K562 (cell line): Measurements from ENCODE around the gene KNOP1. TPM values are rescaled to one million over a fixed set of nuclear protein-coding genes. Genes with fewer than 3 reads are reported as not detected.

ENCODE experiments used
- ATAC-seq: fragments of 200-7000 bp; cut with Tn5 transposase; 3 replicates; pipeline ENCODE4 v1.9.1; 2020; ENCODE audit warnings: moderate library complexity
- BruUV-seq: library from RNA; stranded (reverse); fragments of 400-500 nt; replicated peaks from 2 replicates; lab custom pipeline; 2021; lab: Mats Ljungman, UMichigan
- CTCF ChIA-PET: fragments of 300-600 bp; formaldehyde crosslinking; extraction: SDS; loops from one replicate; lab custom pipeline; 2021; ENCODE audit warnings: low intra/inter-chr PET ratio; lab: Yijun Ruan, JAX
- POLR2A ChIA-PET: fragments of 300-600, 350-650 bp; sonication (Branson Sonifier 250); formaldehyde crosslinking; extraction: SDS; loops from one replicate; lab custom pipeline; 2021; ENCODE audit warnings: antibody characterized with exemption, inconsistent platforms; lab: Yijun Ruan, JAX
- DNase-seq, 4 experiments: peaks; one replicate each; pipeline versions ENCODE4 v3.0.0 to v3.0.0-alpha.2; 2011 to 2018; ENCODE audit warnings: low spot score in 3 of 4, mixed read lengths in 3 of 4; ENCODE audit errors: extremely low read depth in 1 of 4
- FAIRE-seq: peaks from 2 replicates; lab custom pipeline; 2011; peaks lifted over from hg19 to GRCh38; lab: Jason Lieb, UNC
- H2AFZ ChIP-seq: 2 replicates; pipeline ENCODE4 v1.6.0; 2011; ENCODE audit warnings: low read depth, low read length, control low read depth, inconsistent platforms
- H3K27ac ChIP-seq: fragments of 200-600 bp; 3 replicates; pipeline ENCODE4 v1.8.0; 2011; ENCODE audit warnings: low read depth, mild to moderate bottlenecking, control low read depth, inconsistent platforms, low read length, moderate library complexity, mixed read lengths; ENCODE audit errors: extremely low read depth
- H3K27me3 ChIP-seq, 2 experiments: fragments of 300-600 bp in 1 of 2; 2 replicates in 1 of 2; 3 replicates in 1 of 2; pipeline versions ENCODE4 v1.6.0 to v1.8.0; 2011; ENCODE audit warnings: inconsistent platforms in 2 of 2, low read length in 2 of 2, mild to moderate bottlenecking in 1 of 2, mixed read lengths in 1 of 2, moderate library complexity in 1 of 2; ENCODE audit not compliant: control insufficient read depth in 2 of 2, insufficient read depth in 2 of 2
- H3K36me3 ChIP-seq: fragments of 300-600 bp; 3 replicates; pipeline ENCODE4 v1.8.0; 2011; ENCODE audit warnings: mild to moderate bottlenecking, low read length, inconsistent platforms; ENCODE audit not compliant: control insufficient read depth, insufficient read depth
- H3K4me1 ChIP-seq, 2 experiments: fragments of 200-600 bp in 1 of 2; replicated peaks in 1 of 2; 2 replicates in 1 of 2; 3 replicates in 1 of 2; pipeline versions ENCODE4 v1.5.1 to v1.8.0; 2011; ENCODE audit warnings: inconsistent platforms in 2 of 2, low read length in 2 of 2, mild to moderate bottlenecking in 1 of 2, mixed read lengths in 1 of 2, moderate library complexity in 1 of 2; ENCODE audit not compliant: control insufficient read depth in 2 of 2, insufficient read depth in 2 of 2
- H3K4me2 ChIP-seq: 2 replicates; pipeline ENCODE4 v1.6.1; 2011; ENCODE audit warnings: low read length, control low read depth, inconsistent platforms, mixed read lengths; ENCODE audit not compliant: insufficient read depth
- H3K4me3 ChIP-seq: fragments of 200-600 bp; sonication (generic), shearing (Covaris generic); 2 replicates; pipeline ENCODE4 v1.5.1; 2016; ENCODE audit warnings: control low read depth, inconsistent platforms
- H3K79me2 ChIP-seq: fragments of 200-600 bp; 3 replicates; pipeline ENCODE4 v1.8.0; 2011; ENCODE audit warnings: low read length, inconsistent platforms; ENCODE audit not compliant: control insufficient read depth, insufficient read depth
- H3K9ac ChIP-seq, 2 experiments: 2 replicates each; pipeline versions ENCODE4 v1.6.0 to v1.6.1; 2011; ENCODE audit warnings: low read depth in 2 of 2, low read length in 2 of 2, control low read depth in 1 of 2, inconsistent platforms in 1 of 2, mild to moderate bottlenecking in 1 of 2, mixed read lengths in 1 of 2; ENCODE audit not compliant: insufficient read depth in 1 of 2
- H3K9me1 ChIP-seq: one replicate; pipeline ENCODE4 v1.6.0; 2011; ENCODE audit warnings: inconsistent platforms, mild to moderate bottlenecking, low read length, moderate library complexity; ENCODE audit not compliant: control insufficient read depth, insufficient read depth
- H3K9me3 ChIP-seq: replicated peaks from 2 replicates; pipeline ENCODE4 v1.5.1; 2011; ENCODE audit warnings: low read depth, low read length, inconsistent platforms; ENCODE audit not compliant: control insufficient read depth, insufficient read depth
- H4K20me1 ChIP-seq: replicated peaks from 2 replicates; pipeline ENCODE4 v1.6.1; 2011; ENCODE audit warnings: low read length, inconsistent platforms, mixed read lengths; ENCODE audit not compliant: control insufficient read depth, insufficient read depth
- ZNF316 ChIP-seq: fragments of 450-650 bp; IDR thresholded peaks from 2 replicates; pipeline ENCODE4 v1.6.1; 2016
- WGBS: fragments of 100-300 bp; shearing (Covaris generic); methylation state at CpG from one replicate; pipeline ENCODE4 v1.1.6; 2016; ENCODE audit warnings: low coverage, mixed read lengths; ENCODE audit not compliant: insufficient coverage; ENCODE audit errors: missing lambda C conversion rate; 5-methylcytosine and 5-hydroxymethylcytosine counted together
- in situ Hi-C: fragments of 300-500 bp; cut with MboI; formaldehyde crosslinking; loops from 4 replicates; pipeline ENCODE4 v1.15.0; 2018; ENCODE audit warnings: inconsistent platforms, mixed read lengths
- intact Hi-C: fragments of 100-400 bp; cut with micrococcal nuclease; formaldehyde crosslinking; loops from 2 replicates; pipeline ENCODE4 v1.14.2; 2022
- polyA plus RNA-seq, 8 experiments: library from polyadenylated mRNA; depleted of rRNA in 4 of 8; stranded (reverse) in 5 of 8; unstranded in 3 of 8; fragments of >200 nt; fragmentation: Nextera tagmentation in 2 of 8; fragmentation: Illumina TruSeq in 1 of 8; extraction: Ambion mirVana in 2 of 8; extraction: Trizol in 1 of 8; gene quantifications; 2 replicates each; pipeline versions ENCODE4 v1.2.1 to v1.2.3, GENCODE V29; 2011 to 2014; ENCODE audit warnings: inconsistent platforms in 1 of 8, missing spikeins in 1 of 8
- total RNA-seq, 7 experiments: library from RNA; depleted of rRNA in 6 of 7; stranded (reverse); fragments of >200 nt in 6 of 7; fragmentation: Illumina TruSeq in 2 of 7; extraction: Trizol in 2 of 7; gene quantifications; 2 replicates each; pipeline versions ENCODE4 v1.2.1 to v1.2.3, GENCODE V29; 2011 to 2021; ENCODE audit warnings: low replicate concordance in 1 of 7
- TF ChIP-seq, protein P1 (sequence below): fragments of 250-450 bp; sonication (Bioruptor Pico); IDR thresholded peaks from 2 replicates; pipeline ENCODE4 v1.4.0; 2020; ENCODE audit warnings: mild to moderate bottlenecking, moderate library complexity

Gene KNOP1
- total and polyA plus RNA-seq, 9 of the 15 experiments (the other 6 are each of a cell fraction or from before 2014, with no cell fraction given) = 22.4 to 57.6 (median 39.3) TPM

DNA sequence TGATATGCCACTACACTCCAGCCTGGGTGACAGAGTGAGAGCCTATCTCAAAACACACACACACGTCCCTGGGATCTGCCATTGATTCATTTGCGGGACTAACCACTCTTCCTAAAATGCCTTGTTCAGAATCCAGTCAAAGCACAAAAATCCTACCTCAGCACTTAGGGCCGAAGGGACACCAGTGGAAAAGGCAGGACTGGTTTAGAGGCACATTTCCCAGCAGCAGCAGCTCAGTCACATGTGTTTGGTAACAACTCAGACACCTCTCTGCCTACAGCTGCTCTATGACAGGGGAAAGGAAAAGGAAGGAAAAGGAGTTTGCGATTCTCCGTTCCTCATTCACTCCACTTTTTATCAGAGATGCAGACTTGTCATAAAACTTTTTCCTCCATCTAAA is 12.2 kb downstream of the KNOP1 start:
- intact Hi-C loops = no loop called here

More for the DNA sequence above, 12.2 kb downstream of the KNOP1 start:
- 86% methylated on average over 5 of the region's 5 CpGs for WGBS
- Histone ChIP-seq H3K79me2 (peaks cover 22% of the 10 kb centered on the region), H3K36me3 (peaks cover 90% of the 10 kb centered on the region), H3K4me2 (no peak overlapping the region), H3K27ac (no peak overlapping the region), H3K27me3 (no peaks in the 10 kb centered on the region), H3K9me1 (peaks cover 6% of the 10 kb centered on the region), H3K9ac (no peak overlapping the region), H3K4me3 (no peak overlapping the region), H3K9me3 (no peaks in the 10 kb centered on the region), H2AFZ (no peak overlapping the region), H4K20me1 (peaks cover 23% of the 10 kb centered on the region), H3K4me1 (peaks cover 21 to 35% of the 10 kb centered on the region in 2 experiments; a peak in 4 of 5 replicates)
- TF ChIP-seq, protein P1, sequence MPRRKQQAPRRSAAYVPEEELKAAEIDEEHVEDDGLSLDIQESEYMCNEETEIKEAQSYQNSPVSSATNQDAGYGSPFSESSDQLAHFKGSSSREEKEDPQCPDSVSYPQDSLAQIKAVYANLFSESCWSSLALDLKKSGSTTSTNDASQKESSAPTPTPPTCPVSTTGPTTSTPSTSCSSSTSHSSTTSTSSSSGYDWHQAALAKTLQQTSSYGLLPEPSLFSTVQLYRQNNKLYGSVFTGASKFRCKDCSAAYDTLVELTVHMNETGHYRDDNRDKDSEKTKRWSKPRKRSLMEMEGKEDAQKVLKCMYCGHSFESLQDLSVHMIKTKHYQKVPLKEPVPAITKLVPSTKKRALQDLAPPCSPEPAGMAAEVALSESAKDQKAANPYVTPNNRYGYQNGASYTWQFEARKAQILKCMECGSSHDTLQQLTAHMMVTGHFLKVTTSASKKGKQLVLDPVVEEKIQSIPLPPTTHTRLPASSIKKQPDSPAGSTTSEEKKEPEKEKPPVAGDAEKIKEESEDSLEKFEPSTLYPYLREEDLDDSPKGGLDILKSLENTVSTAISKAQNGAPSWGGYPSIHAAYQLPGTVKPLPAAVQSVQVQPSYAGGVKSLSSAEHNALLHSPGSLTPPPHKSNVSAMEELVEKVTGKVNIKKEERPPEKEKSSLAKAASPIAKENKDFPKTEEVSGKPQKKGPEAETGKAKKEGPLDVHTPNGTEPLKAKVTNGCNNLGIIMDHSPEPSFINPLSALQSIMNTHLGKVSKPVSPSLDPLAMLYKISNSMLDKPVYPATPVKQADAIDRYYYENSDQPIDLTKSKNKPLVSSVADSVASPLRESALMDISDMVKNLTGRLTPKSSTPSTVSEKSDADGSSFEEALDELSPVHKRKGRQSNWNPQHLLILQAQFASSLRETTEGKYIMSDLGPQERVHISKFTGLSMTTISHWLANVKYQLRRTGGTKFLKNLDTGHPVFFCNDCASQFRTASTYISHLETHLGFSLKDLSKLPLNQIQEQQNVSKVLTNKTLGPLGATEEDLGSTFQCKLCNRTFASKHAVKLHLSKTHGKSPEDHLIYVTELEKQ (CRISPR knock-in tag) = no peak
- TF ChIP-seq ZNF316 = peak; percentile 21; the same call in 1 of the 2 replicates
- POLR2A ChIA-PET = interaction anchor here (0.6 to 0.9 kb wide), 4 partner anchors 9 to 138 kb away, joined by 3 to 4 read pairs (median 4); no protein-coding TSS in a partner anchor
- in situ Hi-C loops = no loop called here
- DNase-seq (no peak), FAIRE-seq (no peak), ATAC-seq (no peak)
- CTCF ChIA-PET = no interaction called here
- BruUV-seq = no TSS peak
